Stromal cell of bone marrow (primary cell): ENCODE measurements around the gene SCYGR3.
"Not testable (repeated sequence)": the region's sequence is repeated elsewhere in the genome, so short reads cannot be mapped to it uniquely, and the experiment has no call there.

Experiments used
- DNase-seq: peaks from one replicate; pipeline ENCODE4 v3.0.0-alpha.2; 2012; ENCODE audit warnings: low read depth

The SCYGR3 gene

GRCh38 chr2:227613272-227613660, 1.4 kb downstream of the SCYGR3 start:
- DNase-seq = no peak

- DNase-seq = no peak
Observed at GRCh38 chr2:227612546-227613271, 1.9 kb downstream of the SCYGR3 start.

- DNase-seq = no peak
Observed at GRCh38 chr2:227610123-227610522, 4.5 kb downstream of the SCYGR3 start.

DNA sequence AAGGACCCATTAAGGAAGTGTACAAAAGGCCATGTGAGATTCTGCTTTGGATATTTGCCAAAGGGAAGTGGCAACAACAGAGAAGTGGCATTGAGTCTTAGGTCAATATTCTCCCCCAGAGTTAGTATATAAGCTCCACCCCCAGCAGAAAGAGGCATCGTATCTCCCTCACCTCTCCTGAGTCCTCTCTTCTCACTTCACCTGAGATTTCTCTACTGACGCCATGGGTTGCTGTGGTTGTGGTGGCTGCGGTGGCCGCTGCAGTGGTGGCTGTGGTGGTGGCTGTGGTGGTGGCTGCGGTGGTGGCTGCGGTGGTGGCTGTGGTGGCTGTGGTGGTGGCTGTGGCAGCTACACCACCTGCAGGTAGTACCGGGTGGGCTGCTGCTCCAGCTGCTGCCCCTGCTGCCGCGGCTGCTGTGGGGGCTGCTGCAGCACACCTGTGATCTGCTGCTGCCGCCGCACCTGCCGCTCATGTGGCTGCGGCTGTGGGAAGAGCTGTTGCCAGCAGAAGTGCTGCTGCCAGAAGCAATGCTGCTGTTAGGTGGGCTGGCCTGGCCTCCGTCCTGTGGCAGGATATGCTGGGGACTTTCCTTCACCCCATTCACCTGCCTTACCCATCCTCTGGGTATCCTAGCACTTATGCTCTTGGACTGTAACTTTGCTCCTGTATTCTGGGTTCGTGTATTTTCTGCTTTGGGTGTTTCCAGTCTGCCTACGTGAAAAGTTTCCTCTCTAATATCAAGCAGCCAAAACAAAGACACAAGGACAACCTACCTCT, 5.9 kb downstream of the SCYGR3 start:
- DNase-seq = no peak

GRCh38 chr2:227607941-227608340, 6.7 kb downstream of the SCYGR3 start:
- no peak for DNase-seq

DNA sequence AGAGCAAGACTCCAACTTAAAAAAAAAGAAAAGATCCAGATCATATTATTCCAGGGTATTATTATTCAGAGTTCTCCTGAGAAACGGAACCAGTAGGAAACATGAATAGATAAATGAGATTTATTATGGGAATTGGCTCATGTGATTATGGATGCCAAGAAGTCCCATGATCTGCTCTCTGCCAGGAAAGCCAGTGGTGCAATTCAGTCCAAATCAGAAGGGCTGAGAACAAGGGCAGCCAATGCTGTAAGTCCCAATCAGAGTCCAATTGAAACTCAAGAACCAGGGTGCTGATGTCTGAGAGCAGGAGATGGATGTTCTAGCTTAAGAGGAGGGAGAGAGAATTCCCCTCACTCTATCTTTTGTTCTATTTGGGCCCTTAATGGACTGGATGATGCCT, 8.2 kb downstream of the SCYGR3 start:
- DNase-seq = peak; percentile 30

GRCh38 chr2:227602358-227602757, 12.3 kb downstream of the SCYGR3 start:
- no peak for DNase-seq

DNA sequence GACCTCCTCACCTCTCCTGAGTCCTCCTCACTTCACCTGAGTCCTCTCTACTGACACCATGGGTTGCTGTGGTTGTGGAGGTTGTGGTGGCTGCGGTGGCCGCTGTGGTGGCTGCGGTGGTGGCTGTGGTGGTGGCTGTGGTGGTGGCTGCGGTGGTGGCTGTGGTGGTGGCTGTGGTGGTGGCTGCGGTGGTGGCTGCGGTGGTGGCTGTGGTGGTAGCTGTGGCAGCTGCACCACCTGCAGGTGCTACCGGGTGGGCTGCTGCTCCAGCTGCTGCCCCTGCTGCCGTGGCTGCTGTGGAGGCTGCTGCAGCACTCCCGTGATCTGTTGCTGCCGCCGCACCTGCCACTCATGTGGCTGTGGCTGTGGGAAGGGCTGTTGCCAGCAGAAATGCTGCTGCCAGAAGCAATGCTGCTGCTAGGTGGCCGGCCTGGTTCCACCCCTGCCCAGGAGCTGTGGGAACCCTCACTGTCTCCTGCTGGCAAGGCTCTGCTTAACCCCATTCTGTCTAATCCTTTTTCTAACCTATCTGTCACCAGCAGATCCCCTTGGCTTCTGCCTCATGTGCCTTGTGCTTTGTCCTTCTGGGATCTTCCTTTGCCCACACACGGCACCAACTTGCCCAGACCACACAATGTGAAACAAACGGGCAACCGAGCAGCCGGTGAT, 15.7 kb downstream of the SCYGR3 start, which contains the start of gene SCYGR2:
Gene SCYGR2 (plus strand): TSS at position 59 of the 669 bp plus-strand sequence. CDS start 0 bp downstream, at position 59.
- DNase-seq = not testable (repeated sequence)

DNA sequence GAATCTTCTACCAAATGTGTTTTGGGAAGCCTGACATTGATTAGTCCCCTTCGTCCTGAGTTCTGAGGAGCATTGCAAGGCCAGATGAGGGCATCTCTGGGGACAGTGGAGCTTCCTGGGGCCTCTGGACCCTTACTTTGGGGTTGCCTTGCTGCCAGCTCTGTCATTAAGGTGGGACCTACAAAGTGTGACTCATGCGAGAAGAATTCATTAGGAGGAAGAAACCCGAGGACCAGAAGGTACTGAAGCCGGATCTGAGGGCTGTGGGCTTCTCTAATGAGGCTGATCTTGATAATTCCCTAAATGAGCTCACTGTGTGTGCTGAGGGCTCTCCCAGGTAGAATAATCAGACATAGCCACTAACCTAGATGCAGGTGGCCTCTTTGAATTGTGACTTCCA, 16.6 kb downstream of the SCYGR3 start:
- DNase-seq = no peak

- DNase-seq = no peak
Observed at GRCh38 chr2:227597036-227597435, 17.6 kb downstream of the SCYGR3 start.

DNA sequence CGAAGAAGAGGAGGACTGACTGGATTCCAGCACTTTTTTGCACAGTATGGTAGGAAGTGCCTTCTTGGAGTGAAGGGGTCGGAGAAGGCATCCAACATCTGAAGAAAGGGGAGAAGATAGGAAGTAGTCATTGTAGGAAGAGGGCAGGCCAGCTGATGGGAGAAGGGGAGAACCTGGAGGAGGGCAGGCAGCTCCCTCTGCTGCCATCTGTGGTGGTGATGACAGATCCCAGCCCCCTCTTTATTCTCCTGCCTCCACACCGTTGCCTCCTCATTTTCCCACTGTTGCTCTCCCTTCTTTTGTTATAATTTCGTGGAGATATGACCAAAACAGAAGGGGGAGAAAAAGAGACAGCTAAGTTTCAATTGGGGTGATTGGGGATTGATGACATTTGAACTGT, 18.8 kb downstream of the SCYGR3 start:
- DNase-seq = no peak

DNA sequence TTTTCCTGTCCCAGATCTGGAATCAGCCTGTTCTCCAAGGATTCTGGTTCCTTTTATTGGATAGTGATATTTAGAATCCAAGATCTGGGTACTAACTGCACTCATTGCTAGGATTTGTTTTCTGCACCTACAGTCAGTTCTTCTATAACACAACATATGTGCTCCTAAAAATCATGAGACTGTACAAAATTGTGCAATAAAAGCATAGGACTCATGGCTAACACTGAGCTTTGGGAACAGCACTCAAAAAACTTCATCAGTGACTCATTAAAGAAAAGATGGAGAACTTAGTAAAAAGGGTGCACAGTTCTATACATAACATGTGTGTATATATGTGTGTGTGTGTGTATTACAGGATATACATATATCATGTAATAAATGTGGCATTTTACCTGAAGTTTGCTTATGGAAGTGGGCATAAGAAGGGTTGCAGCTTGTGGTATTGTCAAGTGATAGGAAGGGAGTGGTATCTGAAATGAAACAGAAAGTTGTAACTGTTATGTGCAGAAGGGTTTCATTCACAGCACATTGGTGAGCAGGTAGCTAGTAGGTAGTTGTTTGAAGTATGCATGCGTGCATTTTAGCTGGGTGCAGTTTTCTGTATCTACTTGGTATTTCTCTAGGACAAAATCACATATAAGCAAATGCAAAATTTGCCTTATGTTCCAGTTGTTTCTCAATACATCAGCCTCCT, 21.8 kb downstream of the SCYGR3 start:
- DNase-seq = no peak

DNA sequence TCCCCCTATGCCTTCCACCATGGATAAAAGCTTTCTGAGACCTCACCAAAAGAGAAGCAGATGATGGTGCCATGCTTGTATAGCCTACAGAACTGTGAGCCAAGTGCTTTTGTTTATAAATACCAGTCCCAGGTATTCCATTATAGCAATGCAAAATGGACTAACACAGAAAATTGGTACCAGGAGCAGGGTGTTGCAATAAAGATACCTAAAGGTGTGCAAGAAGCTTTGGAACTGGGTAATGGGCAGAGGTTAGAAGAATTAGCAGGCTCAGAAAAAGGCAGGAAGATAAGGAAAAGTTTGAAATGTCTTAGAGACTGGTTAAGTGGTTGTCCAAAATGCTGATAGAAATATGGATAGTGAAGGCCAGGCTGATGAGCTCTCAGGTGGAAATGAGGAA, 32.3 kb downstream of the SCYGR3 start:
- no peak for DNase-seq

GRCh38 chr2:227579791-227580190, 34.8 kb downstream of the SCYGR3 start:
- no peak for DNase-seq

DNA sequence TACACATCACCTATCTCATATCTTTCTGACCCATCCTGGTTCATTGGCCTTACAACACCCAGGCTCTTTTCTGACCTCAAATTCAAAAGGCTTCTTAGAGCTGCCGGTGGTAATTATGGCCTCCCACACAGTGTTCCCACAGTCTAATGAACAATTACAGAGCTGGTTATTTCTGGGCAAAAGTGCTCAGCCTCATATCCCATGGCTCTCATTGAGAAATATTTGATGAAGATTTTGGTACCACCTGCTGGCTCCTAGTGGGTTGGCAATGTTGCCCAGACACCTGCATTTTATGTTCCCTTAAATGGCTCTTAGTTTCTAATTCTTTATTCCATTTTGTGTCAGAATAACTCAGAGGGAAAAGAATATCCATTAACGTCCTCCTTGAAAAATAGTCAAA, 36.0 kb downstream of the SCYGR3 start:
- no peak for DNase-seq

- DNase-seq = no peak
Observed at GRCh38 chr2:227577555-227577954, 37.1 kb downstream of the SCYGR3 start.

- no peak for DNase-seq
Observed at GRCh38 chr2:227576812-227577211, 37.8 kb downstream of the SCYGR3 start.

- no peak for DNase-seq
Observed at GRCh38 chr2:227576110-227576509, 38.5 kb downstream of the SCYGR3 start.

DNA sequence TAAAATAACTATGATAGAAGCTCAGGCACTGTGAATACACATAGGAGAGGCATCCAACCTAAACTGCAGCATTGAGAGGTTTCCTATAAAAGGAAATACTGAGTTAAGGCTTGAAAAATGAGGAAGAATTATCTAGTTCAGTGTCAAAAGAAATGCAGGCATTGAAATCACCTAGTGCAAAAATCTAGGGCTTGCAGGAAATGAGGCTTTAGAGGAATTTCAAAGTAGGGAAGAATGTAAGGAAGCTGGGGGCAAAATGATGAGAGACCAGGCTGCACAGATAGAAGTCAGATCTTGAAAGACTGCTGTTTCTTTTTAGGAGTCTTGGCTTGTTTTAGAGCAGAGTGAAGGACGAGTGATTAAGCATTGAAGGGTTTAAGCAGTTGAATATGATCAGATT, 44.0 kb downstream of the SCYGR3 start:
- no peak for DNase-seq

- no peak for DNase-seq
Observed at GRCh38 chr2:227568852-227569169, 45.8 kb downstream of the SCYGR3 start.

GRCh38 chr2:227566012-227566411, 48.6 kb downstream of the SCYGR3 start:
- no peak for DNase-seq

DNA sequence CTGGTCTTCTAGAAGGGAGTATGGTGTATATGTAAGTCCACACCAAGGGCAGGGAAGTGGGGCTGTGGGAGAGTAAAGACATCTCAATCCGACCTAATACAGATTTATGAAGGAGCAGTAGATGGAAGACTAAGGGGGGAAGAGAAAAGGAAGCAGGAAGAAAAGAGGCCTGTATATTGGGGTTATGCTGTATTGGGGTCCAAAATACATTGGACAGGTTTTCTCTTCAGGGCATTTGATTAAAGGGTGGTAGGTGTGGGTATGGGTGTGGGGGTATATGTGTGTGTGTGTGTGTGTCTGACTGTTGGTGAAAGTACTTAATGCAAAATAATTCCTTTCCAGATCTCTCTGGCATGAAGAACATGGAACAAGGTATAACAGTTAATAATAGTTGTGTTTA, 49.6 kb downstream of the SCYGR3 start:
- no peak for DNase-seq
